ENCODE data around the gene SLC25A12. TPM values are rescaled to one million over a fixed set of nuclear protein-coding genes. Genes with fewer than 3 reads are reported as not detected.

The SLC25A12 gene
- total and polyA plus RNA-seq, 2 donors (not counting 3 experiments of a cell fraction or from before 2014, with no cell fraction given): 13.6 to 17.1 TPM

GRCh38 chr2:171832489-171832888, 61.6 kb downstream of the SLC25A12 start:
- Histone ChIP-seq H3K27ac (ENCODE audit: insufficient read depth, low read depth, low read length) (no peak overlapping the region), H3K27me3 (ENCODE audit: control insufficient read depth in 2 of 2, insufficient read depth in 2 of 2, low read length in 2 of 2) (no peaks in the 10 kb centered on the region), H3K4me3 (replicated peaks in 1 of 3; ENCODE audit: insufficient read depth in 1 of 3, low read depth in 1 of 3, low read length in 3 of 3) (no peak overlapping the region), H3K9me1 (replicated peaks; ENCODE audit: control insufficient read depth, extremely low read depth, insufficient read depth, low read length) (no peaks in the 10 kb centered on the region), H3K9me3 (replicated peaks; ENCODE audit: control insufficient read depth, insufficient read depth, low read length) (no peaks in the 10 kb centered on the region), H2AFZ (ENCODE audit: low read depth, low read length) (no peak overlapping the region), H4K20me1 (replicated peaks; ENCODE audit: control insufficient read depth, extremely low read depth, insufficient read depth, low read length) (no peaks in the 10 kb centered on the region), H3K4me2 (ENCODE audit: insufficient read depth, low read length) (no peak overlapping the region), H3K4me1 (ENCODE audit: control insufficient read depth, extremely low read depth, insufficient read depth, low read length) (no peaks in the 10 kb centered on the region), H3K36me3 (ENCODE audit: control insufficient read depth in 2 of 2, extremely low read depth in 1 of 2, insufficient read depth in 2 of 2, low read length in 2 of 2) (peaks cover 12% of the 10 kb centered on the region in 2 experiments), H3K9ac (replicated peaks; ENCODE audit: extremely low read depth, insufficient read depth, low read length) (no peak overlapping the region), H3K79me2 (ENCODE audit: control insufficient read depth, insufficient read depth, low read length) (no peaks in the 10 kb centered on the region)
- FAIRE-seq (no peak), DNase-seq (ENCODE audit: low read depth, low spot score) (no peak)
- TF ChIP-seq MAX (IDR thresholded peaks at IDR 0.05; ENCODE audit: insufficient read depth, insufficient read length) (no peak), CTCF (IDR thresholded peaks at IDR 0.05; ENCODE audit: extremely low read depth in 1 of 2, insufficient read depth in 1 of 2, low read depth in 1 of 2, low read length in 2 of 2) (no peak), GATA2 (IDR thresholded peaks at IDR 0.05; ENCODE audit: insufficient read depth, insufficient read length, low read depth, low read length) (no peak), POLR2AphosphoS5 (IDR thresholded peaks at IDR 0.05; ENCODE audit: insufficient read depth, low read depth, low read length) (no peak), POLR2A (IDR thresholded peaks at IDR 0.05; ENCODE audit: low read depth, low read length) (no peak), JUN (IDR thresholded peaks at IDR 0.05; ENCODE audit: borderline replicate concordance, insufficient read depth, insufficient read length, low read depth) (no peak), FOS (IDR thresholded peaks at IDR 0.05; ENCODE audit: borderline replicate concordance, insufficient read depth, low read length) (no peak), EZH2 (IDR thresholded peaks at IDR 0.05; ENCODE audit: borderline replicate concordance, low read depth, low read length, severe bottlenecking) (no peak), MYC (IDR thresholded peaks at IDR 0.05; ENCODE audit: low read depth, low read length) (no peak)
- dilution Hi-C loops (cut with MboI; ENCODE audit: extremely low pct_ligation_motif_present, low sequenced_read_pairs) (no loop called here), intact Hi-C loops (cut with micrococcal nuclease) (no loop called here)
- no TSS peak for BruUV-seq (replicated peaks)
- CTCF ChIA-PET: interaction anchor here (1.6 kb wide), 1 partner anchor 17 kb away, joined by 4 read pairs; no protein-coding TSS in a partner anchor
- POLR2A ChIA-PET: no interaction called here
